GM19397 (cell line): ENCODE results near the gene DMXL1.
"Not testable (repeated sequence)": the region's sequence is repeated elsewhere in the genome, so short reads cannot be mapped to it uniquely, and the experiment has no call there.

Experiments
- ATAC-seq: cut with Tn5 transposase; IDR thresholded peaks from one replicate; pipeline ENCODE4 v1.9.1; 2021; ENCODE audit warnings: mild to moderate bottlenecking, moderate library complexity; ENCODE audit not compliant: unreplicated experiment

The DMXL1 gene

DNA sequence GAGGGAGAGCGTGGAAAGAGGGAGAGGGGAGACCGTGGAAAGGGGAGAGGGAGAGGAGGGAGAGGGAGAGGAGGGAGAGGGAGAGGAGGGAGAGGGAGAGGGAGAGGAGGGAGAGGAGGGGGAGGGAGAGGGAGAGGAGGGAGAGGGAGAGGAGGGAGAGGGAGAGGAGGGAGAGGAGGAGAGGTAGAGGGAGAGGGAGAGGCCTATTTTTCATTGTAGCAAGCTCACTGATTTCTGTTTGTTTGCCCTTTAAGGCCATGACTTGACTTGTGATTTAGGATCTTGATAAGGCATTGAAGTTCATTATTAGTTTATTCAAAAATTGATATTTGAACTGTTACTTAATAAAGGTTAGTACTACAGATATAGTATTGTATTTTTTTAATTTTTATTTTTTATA lies 52.4 kb downstream of the DMXL1 start:
- ATAC-seq: no peak

DNA sequence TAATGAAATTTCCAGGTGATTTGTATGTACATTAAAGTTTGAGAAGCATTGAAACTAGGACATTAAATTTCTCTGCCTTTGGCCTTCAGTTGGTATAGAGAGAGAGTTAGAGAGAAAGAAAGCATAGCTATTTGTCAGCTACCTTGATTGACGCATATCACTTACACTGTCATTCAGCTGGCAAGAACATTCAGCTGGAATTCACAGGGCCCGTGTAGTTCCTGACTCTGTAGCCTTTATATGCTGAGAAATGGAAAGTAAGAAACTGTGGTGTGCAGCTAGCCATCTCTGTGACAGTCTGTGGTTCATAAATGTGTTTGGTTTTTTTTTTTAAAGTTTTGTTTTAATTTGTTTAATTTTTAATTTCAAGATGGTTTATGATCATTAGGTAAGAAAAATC lies 58.9 kb downstream of the DMXL1 start:
- ATAC-seq: no peak

DNA sequence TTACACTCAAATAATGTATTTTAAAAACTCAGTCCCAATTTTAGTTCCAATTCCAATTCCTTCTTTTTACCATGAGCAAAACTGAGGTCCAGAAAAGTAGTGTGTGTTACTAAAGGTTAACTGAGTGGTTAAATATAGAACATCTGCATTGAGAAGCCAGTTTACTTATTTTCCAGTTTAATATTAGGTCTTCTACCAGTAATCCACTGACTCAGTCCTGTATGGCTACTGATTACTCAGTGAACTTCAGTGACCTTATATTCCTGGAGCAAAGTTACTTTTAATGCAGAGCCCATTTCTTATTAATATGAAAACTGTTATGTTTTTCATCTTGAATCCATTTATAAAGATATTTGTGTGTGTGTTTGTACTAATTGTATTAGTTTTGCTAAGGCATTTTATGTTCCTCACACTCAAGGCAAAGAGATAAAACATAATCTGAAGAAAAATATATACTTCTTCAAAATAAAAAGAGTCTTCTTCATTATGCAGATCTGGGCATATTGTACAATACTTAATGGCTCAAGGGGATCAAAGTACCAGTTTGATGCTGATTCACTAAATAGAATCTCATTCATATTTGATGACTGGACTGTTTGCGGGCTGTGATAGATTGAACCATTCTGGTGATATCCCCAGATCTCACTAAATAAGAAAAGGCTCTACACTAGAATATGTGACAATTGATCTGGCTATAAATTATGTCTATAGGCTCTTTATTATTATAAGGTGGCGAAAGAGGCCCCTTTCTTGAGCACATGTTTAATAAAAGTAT lies 60.8 kb downstream of the DMXL1 start:
- ATAC-seq: no peak

DNA sequence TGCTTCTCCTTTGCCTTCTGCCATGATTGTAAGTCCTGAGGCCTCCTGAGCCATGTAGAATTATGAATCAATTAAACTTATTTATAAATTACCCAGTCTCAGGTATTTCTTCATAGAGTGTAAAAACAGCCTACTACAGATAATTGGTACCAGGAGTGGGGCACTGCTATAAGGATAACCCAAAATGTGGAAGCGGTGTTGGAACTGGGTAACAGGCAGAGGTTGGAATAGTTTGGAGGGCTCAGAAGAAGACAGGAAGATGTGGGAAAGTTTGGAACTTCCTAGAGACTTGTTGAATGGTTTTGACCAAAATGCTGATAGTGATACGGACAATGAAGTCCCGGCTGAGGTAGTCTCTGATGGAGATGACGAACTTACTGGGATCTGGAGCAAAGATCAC lies 64.9 kb downstream of the DMXL1 start:
- ATAC-seq: not testable (repeated sequence)

DNA sequence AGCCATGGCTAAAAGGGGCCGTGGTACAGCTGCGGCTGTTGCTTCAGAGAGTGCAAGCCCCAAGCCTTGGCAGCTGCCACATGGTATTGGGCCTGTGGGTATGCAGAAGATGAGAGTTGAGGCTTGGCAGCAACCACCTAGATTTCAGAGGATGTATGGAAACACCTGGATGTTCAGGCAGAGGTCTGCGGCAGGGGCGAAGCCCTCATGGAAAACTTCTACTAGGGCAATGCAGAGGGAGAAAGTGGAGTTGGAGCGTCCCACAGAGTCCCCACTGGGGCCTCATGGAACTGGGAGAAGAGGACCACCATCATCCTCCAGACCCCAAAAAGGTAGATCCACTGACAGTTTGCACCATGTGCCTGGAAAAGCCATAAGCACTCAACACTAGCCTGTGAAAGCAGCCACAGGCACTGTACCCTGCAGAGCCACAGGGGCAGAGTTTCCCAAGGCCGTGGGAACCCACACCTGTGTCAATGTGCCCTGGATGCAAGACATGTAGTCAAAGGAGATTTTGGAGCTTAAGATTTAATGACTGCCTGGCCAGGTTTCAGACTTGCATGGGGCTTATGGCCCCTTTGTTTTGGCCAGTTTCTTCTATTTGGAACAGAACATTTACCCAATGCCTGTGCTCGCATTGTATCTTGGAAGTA lies 65.9 kb downstream of the DMXL1 start:
- ATAC-seq: no peak

DNA sequence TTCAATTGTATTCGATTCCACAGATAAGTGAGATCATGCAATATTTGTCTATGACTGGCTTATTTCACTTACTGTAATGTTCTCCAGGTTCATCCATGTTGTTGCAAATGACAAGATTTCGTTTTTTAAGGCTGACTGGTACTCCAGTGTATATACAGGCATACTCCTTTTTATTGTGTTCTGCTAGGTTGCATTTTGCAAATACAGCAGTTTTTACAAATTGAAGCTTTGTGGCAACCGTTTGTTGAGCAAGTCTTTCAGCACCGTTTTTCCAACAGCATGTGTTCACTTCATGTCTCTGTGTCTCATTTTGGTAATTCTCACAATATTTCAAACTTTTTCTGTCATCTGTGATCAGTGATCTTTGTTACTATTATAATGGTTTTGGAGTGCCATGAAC lies 82.7 kb downstream of the DMXL1 start:
- no peak for ATAC-seq

DNA sequence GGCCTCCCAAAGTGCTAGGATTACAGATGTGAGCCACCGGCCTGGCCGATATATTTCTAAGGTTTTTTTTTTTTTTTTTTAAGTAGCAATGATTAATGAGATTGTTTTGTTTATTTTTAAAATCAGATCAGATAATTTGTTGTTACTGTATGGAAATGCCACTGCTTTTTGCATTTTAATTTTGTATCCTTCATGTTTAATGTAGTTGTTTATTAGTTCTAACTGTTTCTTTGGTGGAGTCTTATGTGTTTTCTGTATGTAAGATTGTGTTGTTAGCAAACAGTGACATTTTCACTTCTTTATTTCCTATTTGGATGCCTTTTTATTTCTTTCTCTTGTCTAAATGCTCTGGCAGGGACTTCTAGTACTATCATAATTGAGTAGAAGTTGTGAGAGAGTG lies 87.3 kb downstream of the DMXL1 start:
- ATAC-seq: no peak

DNA sequence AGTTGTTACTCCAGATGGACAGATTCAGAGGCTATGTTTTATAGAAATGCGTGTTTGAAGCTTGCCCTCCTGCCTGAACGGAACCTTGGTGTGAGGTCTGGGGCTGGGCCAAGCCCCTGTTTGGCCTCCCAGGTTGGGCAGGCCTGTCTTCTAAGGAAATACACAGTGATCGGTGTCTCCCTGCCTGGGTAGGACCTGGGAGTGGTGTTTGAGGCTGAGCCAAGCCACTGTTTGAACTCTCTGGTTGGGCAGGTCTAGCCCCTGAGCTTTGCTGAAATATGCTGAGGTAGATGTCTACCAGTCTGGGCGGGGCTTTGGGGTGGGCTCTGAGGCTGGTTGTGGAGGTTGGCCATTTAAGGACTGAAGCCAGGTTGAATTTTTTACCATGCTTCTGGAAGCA lies 90.5 kb downstream of the DMXL1 start:
- ATAC-seq: no peak

DNA sequence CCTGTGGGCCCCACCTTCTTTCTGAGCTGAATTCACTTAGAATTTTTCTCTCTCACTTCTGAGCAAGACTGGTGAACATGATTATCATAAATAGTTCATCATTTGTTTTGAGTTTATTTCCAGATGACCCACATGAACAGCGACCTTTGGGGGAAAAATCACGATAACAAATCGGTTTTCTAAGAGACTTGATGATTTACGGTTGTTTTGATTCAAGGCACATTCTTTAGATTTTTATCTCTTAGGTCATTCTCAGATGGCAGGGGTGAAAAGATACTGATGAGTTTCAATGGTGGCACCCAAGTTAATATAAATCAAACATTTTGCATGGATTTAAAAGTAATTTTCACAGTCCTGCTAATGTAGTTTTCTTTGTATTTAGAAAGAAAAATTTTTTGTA lies 95.1 kb downstream of the DMXL1 start:
- no peak for ATAC-seq

DNA sequence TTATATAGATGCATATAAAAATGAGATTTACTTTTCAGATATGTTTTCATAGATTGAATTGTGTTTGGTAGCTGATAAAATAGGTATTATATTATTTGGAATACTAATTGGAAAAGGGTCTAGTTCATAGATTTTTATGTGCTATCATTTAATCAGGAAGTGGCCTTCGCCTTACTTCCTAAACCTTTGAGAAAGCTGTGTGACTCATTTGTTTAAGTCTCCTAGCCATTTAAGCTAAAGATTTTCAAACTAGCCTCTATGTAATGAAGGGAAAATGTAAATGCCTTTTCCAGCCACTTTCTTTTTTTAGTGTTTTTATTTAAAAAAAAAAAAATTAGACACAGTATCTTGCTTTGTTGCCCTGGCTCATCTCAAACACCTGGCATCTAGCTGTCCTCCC lies 97.5 kb downstream of the DMXL1 start:
- no peak for ATAC-seq

DNA sequence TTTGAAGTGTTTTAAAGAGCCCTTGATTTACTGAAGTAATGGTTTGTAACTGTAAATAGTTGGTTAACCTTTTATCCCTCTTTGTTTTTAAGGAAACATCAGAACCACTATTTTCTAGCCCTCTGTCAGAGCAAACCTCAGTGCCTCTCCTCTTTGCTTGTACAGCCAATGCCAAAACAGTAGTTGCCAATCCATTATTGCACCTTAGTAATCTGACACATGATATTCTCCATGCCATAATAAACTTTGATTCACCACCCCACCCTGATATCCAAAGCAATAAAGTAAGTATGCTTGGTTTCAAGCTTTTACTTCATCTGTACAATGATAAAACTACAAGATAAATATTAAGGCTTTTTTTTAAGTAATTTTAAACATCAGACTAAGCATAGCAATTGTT lies 100.8 kb downstream of the DMXL1 start:
- no peak for ATAC-seq

DNA sequence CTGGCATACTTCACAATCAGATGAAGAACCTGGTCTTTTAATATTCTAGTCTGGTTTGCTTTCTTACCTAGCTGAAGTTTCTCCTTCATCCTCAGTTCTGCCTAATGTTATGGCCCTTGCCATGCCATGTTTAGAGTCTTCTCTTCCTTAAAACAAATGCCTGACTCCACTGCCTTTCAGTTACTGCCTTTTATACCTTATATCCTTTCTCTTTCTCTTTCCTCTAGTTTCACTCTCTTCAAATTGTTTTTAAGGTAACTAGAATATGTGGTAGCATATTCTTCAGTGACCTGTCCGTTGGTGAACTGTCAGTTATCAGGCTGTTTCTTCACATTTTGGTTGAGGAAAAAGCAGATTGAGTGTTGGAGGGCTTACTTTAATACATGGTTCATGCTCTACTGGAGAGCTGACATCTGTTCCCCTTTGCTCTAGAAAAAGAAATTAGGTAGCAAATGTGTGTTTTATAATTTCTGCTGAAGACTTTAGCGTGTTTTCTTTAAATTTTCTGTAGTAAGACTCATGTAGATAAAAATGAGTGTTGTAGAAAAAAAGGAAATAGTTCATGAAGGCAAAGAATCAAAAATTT lies 103.8 kb downstream of the DMXL1 start:
- ATAC-seq: no peak

DNA sequence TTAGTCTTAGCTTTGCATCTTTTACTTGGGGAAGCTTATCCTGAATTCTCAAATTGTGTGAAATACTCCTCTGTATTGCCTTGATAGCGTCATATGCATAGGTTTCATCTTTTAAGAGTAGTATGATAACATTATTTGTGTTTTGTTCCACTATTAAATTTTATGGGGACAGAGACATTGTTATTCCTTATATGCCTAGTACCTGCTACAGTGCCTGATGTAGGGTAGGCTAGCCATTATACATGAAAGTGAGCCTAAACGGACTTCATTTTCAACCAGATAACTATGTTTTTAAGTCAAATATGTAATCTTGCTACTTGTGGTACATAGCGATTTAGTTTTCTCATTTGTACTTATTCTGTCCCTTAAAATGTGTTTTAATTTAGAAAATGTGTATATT lies 105.9 kb downstream of the DMXL1 start:
- no peak for ATAC-seq

DNA sequence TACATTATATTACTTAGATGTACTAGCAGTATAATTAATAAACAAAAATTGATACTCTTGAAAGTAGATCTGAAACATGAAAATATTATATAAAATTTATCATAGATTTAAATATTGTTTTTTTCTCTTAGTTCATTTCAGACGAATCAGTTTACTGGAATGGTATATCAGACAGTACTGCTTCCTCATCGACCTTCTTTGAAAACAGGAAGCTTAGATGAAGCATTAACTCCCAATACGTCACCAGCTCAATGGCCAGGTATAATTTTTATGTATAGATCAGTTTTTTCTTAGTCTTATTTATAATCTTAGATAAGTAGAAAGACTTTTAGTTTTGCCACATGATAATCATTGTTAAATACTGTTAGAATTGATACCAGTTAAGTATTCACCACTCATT lies 106.3 kb downstream of the DMXL1 start:
- ATAC-seq: no peak

DNA sequence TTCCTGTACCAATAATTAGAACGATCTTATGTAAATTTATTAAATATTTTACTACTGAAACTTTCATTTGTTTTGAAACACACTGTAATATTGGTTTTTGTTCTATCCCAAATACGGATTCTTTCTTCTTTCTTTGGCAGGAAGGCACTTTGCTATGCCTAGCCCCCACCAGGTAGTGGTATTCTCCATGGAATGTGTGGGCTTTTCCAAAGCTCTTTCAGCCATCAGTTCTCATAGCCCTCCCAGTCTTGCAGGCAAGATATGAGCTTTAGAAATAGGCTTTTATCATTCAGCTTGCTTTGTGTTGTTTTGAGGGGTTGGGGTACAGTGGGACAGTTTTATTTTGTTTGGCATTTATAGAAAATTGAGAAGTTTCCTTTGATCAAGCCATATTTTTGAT lies 107.5 kb downstream of the DMXL1 start:
- ATAC-seq: no peak

DNA sequence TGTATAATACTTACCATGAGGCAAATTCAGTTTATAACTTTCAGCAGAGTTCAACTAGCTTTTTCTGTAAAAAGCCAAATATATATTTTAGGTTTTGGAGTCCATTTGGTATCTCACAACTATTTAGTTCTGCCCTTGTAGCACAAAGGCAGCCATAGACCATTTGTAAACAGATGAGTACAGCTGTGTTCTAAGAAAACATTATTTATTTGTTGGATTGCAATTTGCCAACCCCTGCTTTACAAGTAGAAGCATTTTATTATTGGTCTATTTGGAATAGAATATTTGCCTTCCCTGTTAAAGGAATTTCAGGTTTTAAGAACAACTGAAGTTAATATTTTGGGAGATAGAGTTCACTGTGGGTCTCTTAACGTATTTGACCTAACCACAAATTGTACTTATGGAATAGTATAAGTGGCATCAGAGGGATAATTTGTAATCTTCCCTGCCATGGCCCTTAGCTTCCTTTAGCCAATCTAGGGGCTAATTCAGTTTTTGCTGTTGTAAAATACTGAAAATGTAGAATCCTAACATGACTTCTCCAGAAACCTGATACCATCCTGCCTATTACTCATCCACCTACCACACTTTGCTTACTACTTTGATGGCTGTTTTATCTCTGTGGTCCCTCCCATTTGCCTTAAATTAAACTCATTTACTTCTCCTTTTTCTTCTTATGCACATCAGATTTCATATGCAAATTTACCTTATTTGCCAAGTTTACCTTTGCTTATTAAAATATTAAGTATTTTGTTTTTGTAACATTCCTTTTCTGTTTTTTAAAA lies 109.2 kb downstream of the DMXL1 start:
- ATAC-seq: no peak

DNA sequence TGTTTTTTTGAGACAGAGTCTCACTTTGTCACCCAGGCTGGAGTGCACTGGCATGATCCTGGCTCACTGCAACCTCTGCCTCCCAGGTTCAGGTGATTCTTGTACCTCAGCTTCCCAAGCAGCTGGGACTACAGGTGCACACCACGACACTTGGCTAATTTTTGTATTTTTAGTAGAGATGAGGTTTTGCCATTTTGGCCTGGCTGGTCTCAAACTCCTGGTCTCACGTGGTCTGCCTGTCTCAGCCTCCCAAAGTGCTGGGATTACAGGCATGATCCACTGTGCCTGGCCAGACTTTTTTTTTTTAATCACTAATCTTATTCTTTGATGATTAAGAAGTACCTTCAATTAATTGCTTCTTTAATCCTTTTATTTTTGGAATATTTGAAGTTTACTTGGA lies 114.6 kb downstream of the DMXL1 start:
- ATAC-seq: not testable (repeated sequence)

DNA sequence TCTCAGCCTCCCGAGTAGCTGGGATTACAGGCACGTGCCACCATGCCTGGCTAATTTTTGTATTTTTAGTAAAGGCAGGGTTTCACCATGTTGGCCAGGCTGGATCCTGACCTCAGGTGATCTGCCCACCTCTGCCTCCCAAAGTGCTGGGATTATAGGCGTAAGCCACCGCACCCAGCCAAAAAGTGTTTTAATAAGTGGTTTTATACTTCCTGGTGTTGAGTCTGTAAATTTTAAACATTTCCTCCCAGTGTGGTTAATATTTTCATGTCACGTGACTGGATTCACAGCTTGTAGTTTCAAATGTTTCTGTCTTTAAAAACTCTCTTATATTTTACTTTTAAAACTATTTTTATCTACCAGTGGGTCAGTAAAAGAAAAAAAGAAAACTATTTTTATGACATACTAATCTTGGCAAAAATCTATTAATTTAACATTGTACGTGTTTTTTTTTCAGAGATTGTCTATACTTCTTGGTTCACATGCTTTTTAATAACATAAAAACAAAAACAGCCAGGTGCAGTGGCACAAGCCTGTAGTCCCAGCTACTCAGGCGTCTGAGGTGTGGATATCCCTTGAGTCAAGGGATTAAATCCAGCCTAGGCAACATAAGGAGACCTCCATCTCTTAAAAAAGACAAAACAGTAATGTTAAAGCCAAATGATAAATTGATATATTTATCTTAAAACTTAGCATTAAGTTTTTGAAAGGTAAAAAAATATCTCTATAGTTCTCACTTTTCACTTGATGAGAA lies 117.1 kb downstream of the DMXL1 start:
- ATAC-seq: no peak

DNA sequence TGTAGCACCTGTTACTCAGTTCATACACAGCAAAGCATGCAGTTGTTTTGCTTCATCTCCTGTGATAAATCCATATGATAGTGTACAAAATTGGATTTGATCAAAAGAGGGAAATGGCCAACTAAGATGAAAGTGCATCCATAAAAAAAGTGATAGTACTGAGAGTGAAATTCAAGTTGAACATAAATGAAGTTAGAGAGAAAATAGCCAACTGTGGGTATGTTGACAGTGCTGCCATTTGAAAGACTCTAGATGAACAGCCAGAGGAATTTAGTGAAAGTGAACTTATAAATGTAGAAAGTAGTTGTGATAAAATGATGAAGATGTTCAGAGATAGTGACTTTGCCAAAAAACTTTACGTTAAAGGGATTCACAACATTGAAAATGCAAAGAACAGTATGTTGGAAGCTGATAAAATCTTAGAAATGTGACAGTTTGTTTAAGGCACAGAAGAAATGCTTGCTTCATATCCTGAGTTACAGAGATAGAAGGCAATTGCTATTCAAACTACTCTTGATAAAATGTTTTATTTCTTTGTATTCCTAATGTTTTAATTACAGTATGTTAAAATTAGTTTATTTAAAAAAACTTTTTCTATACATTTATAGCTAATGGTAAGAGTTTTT lies 119.7 kb downstream of the DMXL1 start:
- no peak for ATAC-seq

DNA sequence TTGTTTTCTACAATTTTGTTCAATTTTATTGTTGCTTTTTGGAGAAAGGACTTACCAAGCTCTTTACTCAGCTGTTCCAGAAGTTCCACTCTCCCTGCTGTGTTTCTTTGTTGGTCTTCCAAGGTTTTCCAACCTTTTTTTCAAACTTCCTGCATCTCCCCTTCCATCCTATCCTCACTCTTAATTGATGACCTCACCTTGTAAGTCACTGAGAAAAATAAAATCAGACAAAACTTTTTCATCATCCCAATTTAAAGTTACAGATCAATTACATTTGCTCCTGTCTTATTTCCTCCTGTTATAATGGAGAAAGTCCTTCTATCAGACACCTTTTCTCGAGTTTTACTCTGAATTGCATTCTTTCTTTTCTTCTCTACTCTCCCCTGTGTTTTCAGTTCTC lies 121.1 kb downstream of the DMXL1 start:
- ATAC-seq: no peak
